CD4-positive, alpha-beta T cell treated with Interleukin-2 at 100 ng/mL for 4 hours (primary cell): ENCODE results near the gene SPAG6.

ENCODE experiments used
- DNase-seq: peaks from one replicate; pipeline ENCODE4 v3.0.0-alpha.2; 2020; ENCODE audit warnings: low spot score

The SPAG6 gene

GRCh38 chr10:22321924-22322640 is 23.2 kb upstream of the SPAG6 start:
- DNase-seq = no peak

- DNase-seq = no peak
Observed at GRCh38 chr10:22322641-22323160, 22.6 kb upstream of the SPAG6 start.

- no peak for DNase-seq
Observed at GRCh38 chr10:22323538-22324305, 21.6 kb upstream of the SPAG6 start.

GRCh38 chr10:22324413-22324812 is 20.9 kb upstream of the SPAG6 start:
- DNase-seq = no peak

GRCh38 chr10:22324893-22325271 is 20.4 kb upstream of the SPAG6 start:
- DNase-seq = no peak

GRCh38 chr10:22325272-22326144 is 19.8 kb upstream of the SPAG6 start:
- DNase-seq = peak; percentile 80

- DNase-seq = no peak
Observed at GRCh38 chr10:22326145-22326702, 19.1 kb upstream of the SPAG6 start.

GRCh38 chr10:22329150-22329549 is 16.1 kb upstream of the SPAG6 start:
- no peak for DNase-seq

GRCh38 chr10:22332116-22332692 is 13.1 kb upstream of the SPAG6 start:
- DNase-seq = no peak

- DNase-seq = peak; percentile 53
Observed at GRCh38 chr10:22333167-22333974, 11.9 kb upstream of the SPAG6 start.

- no peak for DNase-seq
Observed at GRCh38 chr10:22333975-22334282, 11.4 kb upstream of the SPAG6 start.

GRCh38 chr10:22334414-22335172 is 10.7 kb upstream of the SPAG6 start:
- no peak for DNase-seq

- DNase-seq = peak; percentile 72
Observed at GRCh38 chr10:22335173-22335933, 9.9 kb upstream of the SPAG6 start.

GRCh38 chr10:22338185-22338900 is 7.0 kb upstream of the SPAG6 start:
- DNase-seq = no peak

- DNase-seq = no peak
Observed at GRCh38 chr10:22338931-22339330, 6.4 kb upstream of the SPAG6 start.

- DNase-seq = no peak
Observed at GRCh38 chr10:22339761-22340328, 5.5 kb upstream of the SPAG6 start.

- DNase-seq = peak; percentile 59
Observed at GRCh38 chr10:22340329-22341189, 4.7 kb upstream of the SPAG6 start.
